ENCODE measurements around the gene ZSCAN16. TPM values are rescaled to one million over a fixed set of nuclear protein-coding genes. Genes with fewer than 3 reads are reported as not detected.

Gene ZSCAN16
- total and polyA plus RNA-seq, 10 of the 15 experiments (the other 5 are each of a cell fraction or from before 2014, with no cell fraction given), result 4.6 to 13.8 (median 10.3) TPM

- TF ChIP-seq POLR2AphosphoS5 (IDR thresholded peaks at IDR 0.05; ENCODE audit: low read length) (peak; percentile 63), SREBF2 (IDR thresholded peaks at IDR 0.05; ENCODE audit: low read length) (peak; percentile 74), TCF12 (IDR thresholded peaks at IDR 0.05; ENCODE audit: low read depth, low read length) (peak; percentile 70; the same call in 1 of the 2 replicates), EP300 (IDR thresholded peaks at IDR 0.05; ENCODE audit: borderline replicate concordance in 1 of 2, control insufficient read depth in 1 of 2, low read depth in 2 of 2, low read length in 2 of 2) (peak in 1 of 2 experiments; percentile 6; a peak in 1 of 4 replicates), JUNB (IDR thresholded peaks at IDR 0.05) (0 out of 2 replicates have a peak, but pooled peaks have one; percentile 21), MXI1 (IDR thresholded peaks at IDR 0.05; ENCODE audit: low read depth, low read length) (peak; percentile 90), HCFC1 (IDR thresholded peaks at IDR 0.05; ENCODE audit: low read length) (peak; percentile 95), TCF3 (IDR thresholded peaks at IDR 0.05; ENCODE audit: borderline replicate concordance, insufficient read depth, low read depth, low read length) (peak; percentile 69; the same call in 1 of the 2 replicates), STAT3 (IDR thresholded peaks at IDR 0.05; ENCODE audit: low read depth, low read length) (0 out of 2 replicates have a peak, but pooled peaks have one; percentile 70), CBFB (IDR thresholded peaks at IDR 0.05; ENCODE audit: low read depth) (no peak; the same call in 1 of the 2 replicates), RELA (IDR thresholded peaks at IDR 0.05; ENCODE audit: borderline replicate concordance, partially characterized antibody) (peak; percentile 72), ZNF687 (IDR thresholded peaks at IDR 0.05) (peak; percentile 26; the same call in 1 of the 2 replicates), ATF7 (IDR thresholded peaks at IDR 0.05; ENCODE audit: low read depth) (peak; percentile 99), PAX8 (IDR thresholded peaks at IDR 0.05) (no peak), SMC3 (IDR thresholded peaks at IDR 0.05; ENCODE audit: borderline replicate concordance, low read length) (peak; percentile 20; the same call in 1 of the 2 replicates), USF1 (IDR thresholded peaks at IDR 0.05; ENCODE audit: borderline replicate concordance, extremely low read length, insufficient read depth, low read depth, low read length) (peak; percentile 11), IRF3 (IDR thresholded peaks at IDR 0.05) (peak; percentile 70; the same call in 1 of the 2 replicates), NBN (IDR thresholded peaks at IDR 0.05) (peak; percentile 100), CBX5 (IDR thresholded peaks at IDR 0.05; ENCODE audit: low read depth) (0 out of 2 replicates have a peak, but pooled peaks have one; percentile 42)
- TF ChIP-seq, protein P1, sequence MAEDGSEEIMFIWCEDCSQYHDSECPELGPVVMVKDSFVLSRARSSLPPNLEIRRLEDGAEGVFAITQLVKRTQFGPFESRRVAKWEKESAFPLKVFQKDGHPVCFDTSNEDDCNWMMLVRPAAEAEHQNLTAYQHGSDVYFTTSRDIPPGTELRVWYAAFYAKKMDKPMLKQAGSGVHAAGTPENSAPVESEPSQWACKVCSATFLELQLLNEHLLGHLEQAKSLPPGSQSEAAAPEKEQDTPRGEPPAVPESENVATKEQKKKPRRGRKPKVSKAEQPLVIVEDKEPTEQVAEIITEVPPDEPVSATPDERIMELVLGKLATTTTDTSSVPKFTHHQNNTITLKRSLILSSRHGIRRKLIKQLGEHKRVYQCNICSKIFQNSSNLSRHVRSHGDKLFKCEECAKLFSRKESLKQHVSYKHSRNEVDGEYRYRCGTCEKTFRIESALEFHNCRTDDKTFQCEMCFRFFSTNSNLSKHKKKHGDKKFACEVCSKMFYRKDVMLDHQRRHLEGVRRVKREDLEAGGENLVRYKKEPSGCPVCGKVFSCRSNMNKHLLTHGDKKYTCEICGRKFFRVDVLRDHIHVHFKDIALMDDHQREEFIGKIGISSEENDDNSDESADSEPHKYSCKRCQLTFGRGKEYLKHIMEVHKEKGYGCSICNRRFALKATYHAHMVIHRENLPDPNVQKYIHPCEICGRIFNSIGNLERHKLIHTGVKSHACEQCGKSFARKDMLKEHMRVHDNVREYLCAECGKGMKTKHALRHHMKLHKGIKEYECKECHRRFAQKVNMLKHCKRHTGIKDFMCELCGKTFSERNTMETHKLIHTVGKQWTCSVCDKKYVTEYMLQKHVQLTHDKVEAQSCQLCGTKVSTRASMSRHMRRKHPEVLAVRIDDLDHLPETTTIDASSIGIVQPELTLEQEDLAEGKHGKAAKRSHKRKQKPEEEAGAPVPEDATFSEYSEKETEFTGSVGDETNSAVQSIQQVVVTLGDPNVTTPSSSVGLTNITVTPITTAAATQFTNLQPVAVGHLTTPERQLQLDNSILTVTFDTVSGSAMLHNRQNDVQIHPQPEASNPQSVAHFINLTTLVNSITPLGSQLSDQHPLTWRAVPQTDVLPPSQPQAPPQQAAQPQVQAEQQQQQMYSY (CRISPR knock-in tag; IDR thresholded peaks at IDR 0.05), result no peak
Observed at GRCh38 chr6:28080631-28081485, 43.6 kb upstream of the ZSCAN16 start (continued).

Data from GM12878 (cell line).